DND-41 (cell line): ENCODE data around the gene ADAM15.

Experiments
- ATAC-seq: fragments of 200-7000 bp; cut with Tn5 transposase; 3 replicates; pipeline ENCODE4 v1.9.1; 2021; ENCODE audit warnings: low read depth; ENCODE audit not compliant: insufficient read depth
- DNase-seq: peaks from one replicate; pipeline ENCODE4 v3.0.0-alpha.2; 2020
- H2AFZ ChIP-seq: 2 replicates; pipeline ENCODE4 v1.6.0; 2012; ENCODE audit warnings: low read depth, low read length
- H3K27ac ChIP-seq: 2 replicates; pipeline ENCODE4 v1.5.1; 2012; ENCODE audit warnings: low read length, inconsistent platforms
- H3K27me3 ChIP-seq: fragments of 200-600 bp; sonication (generic); 2 replicates; pipeline ENCODE4 v1.6.0; 2012; ENCODE audit warnings: low read length, mild to moderate bottlenecking, inconsistent platforms; ENCODE audit not compliant: insufficient read depth, poor library complexity
- H3K36me3 ChIP-seq: 2 replicates; pipeline ENCODE4 v1.5.1; 2012; ENCODE audit warnings: low read length, inconsistent platforms; ENCODE audit not compliant: insufficient read depth
- H3K4me1 ChIP-seq: 2 replicates; pipeline ENCODE4 v1.5.1; 2012; ENCODE audit warnings: mild to moderate bottlenecking, low read length; ENCODE audit not compliant: insufficient read depth
- H3K4me2 ChIP-seq: 2 replicates; pipeline ENCODE4 v1.6.0; 2012; ENCODE audit warnings: mild to moderate bottlenecking, moderate library complexity, low read length, inconsistent platforms; ENCODE audit not compliant: insufficient read depth
- H3K4me3 ChIP-seq, 2 experiments: fragments of 200-600 bp in 1 of 2; shearing (Covaris generic) in 1 of 2; 2 replicates each; pipeline ENCODE4 v1.5.1; 2012 to 2016; ENCODE audit warnings: inconsistent platforms in 2 of 2, low read length in 2 of 2, mild to moderate bottlenecking in 2 of 2, low read depth in 1 of 2, moderate library complexity in 1 of 2
- H3K79me2 ChIP-seq: 2 replicates; pipeline ENCODE4 v1.6.0; 2012; ENCODE audit warnings: low read length, inconsistent platforms; ENCODE audit not compliant: insufficient read depth
- H3K9ac ChIP-seq: 2 replicates; pipeline ENCODE4 v1.6.0; 2012; ENCODE audit warnings: low read depth, mild to moderate bottlenecking, inconsistent platforms, low read length, moderate library complexity
- H3K9me3 ChIP-seq: 2 replicates; pipeline ENCODE4 v1.5.1; 2012; ENCODE audit warnings: low read length, moderate library complexity, mild to moderate bottlenecking, inconsistent platforms; ENCODE audit not compliant: insufficient read depth, severe bottlenecking
- H4K20me1 ChIP-seq: 2 replicates; pipeline ENCODE4 v1.6.0; 2012; ENCODE audit warnings: low read length; ENCODE audit not compliant: insufficient read depth
- CTCF ChIP-seq: IDR thresholded peaks from 2 replicates; pipeline ENCODE4 v1.5.1; 2012; ENCODE audit warnings: borderline replicate concordance, low read length, moderate library complexity, mild to moderate bottlenecking; ENCODE audit not compliant: poor library complexity, severe bottlenecking; ENCODE audit errors: extremely low read depth
- EZH2 ChIP-seq: IDR thresholded peaks from 3 replicates; pipeline ENCODE4 v1.6.1; 2012; ENCODE audit warnings: borderline replicate concordance, low read depth, mild to moderate bottlenecking, moderate library complexity, low read length, inconsistent platforms; ENCODE audit not compliant: severe bottlenecking

The ADAM15 gene

GRCh38 chr1:155051342-155051776 is 243 bp downstream of the ADAM15 start:
- DNase-seq = no peak
- H3K9ac ChIP-seq = peak overlapping the region; percentile 42
- peak overlapping the region in 1 of 2 experiments; percentile 52; a peak in 2 of 4 replicates for H3K4me3 ChIP-seq
- peaks cover 10% of the 10 kb centered on the region for H4K20me1 ChIP-seq
- no peaks in the 10 kb centered on the region for H3K79me2 ChIP-seq
- peaks cover 15% of the 10 kb centered on the region for H3K4me1 ChIP-seq
- H3K27me3 ChIP-seq = peaks cover 31% of the 10 kb centered on the region
- no peaks in the 10 kb centered on the region for H3K36me3 ChIP-seq
- H3K27ac ChIP-seq = no peak overlapping the region
- H3K4me2 ChIP-seq = peak overlapping the region; percentile 73
- H3K9me3 ChIP-seq = no peaks in the 10 kb centered on the region
- peak; percentile 55 for TF ChIP-seq EZH2
- TF ChIP-seq CTCF = no peak
- H2AFZ ChIP-seq = 0 out of 2 replicates have a peak overlapping the region, but pooled peaks have one; percentile 13
- ATAC-seq = no peak

GRCh38 chr1:155051777-155052398 is 772 bp downstream of the ADAM15 start:
- H3K36me3 ChIP-seq = no peaks in the 10 kb centered on the region
- H4K20me1 ChIP-seq = peaks cover 15% of the 10 kb centered on the region
- H3K4me3 ChIP-seq = peak overlapping the region in 1 of 2 experiments; percentile 52; a peak in 2 of 4 replicates
- H3K4me1 ChIP-seq = peaks cover 15% of the 10 kb centered on the region
- peak overlapping the region; percentile 73 for H3K4me2 ChIP-seq
- no peaks in the 10 kb centered on the region for H3K9me3 ChIP-seq
- H2AFZ ChIP-seq = 0 out of 2 replicates have a peak overlapping the region, but pooled peaks have one; percentile 13
- H3K79me2 ChIP-seq = no peaks in the 10 kb centered on the region
- DNase-seq (no peak), ATAC-seq (no peak)
- peak overlapping the region; percentile 42; the same call in 1 of the 2 replicates for H3K9ac ChIP-seq
- no peak for TF ChIP-seq EZH2
- TF ChIP-seq CTCF = no peak
- H3K27me3 ChIP-seq = peaks cover 31% of the 10 kb centered on the region
- H3K27ac ChIP-seq = no peak overlapping the region

- H3K27me3 ChIP-seq = peaks cover 35% of the 10 kb centered on the region
- H4K20me1 ChIP-seq = peaks cover 15% of the 10 kb centered on the region
- no peaks in the 10 kb centered on the region for H3K79me2 ChIP-seq
- ATAC-seq (no peak), DNase-seq (no peak)
- H3K9ac ChIP-seq = no peak overlapping the region
- H2AFZ ChIP-seq = no peak overlapping the region
- TF ChIP-seq EZH2 (no peak), CTCF (peak; percentile 29)
- H3K27ac ChIP-seq = no peak overlapping the region
- peaks cover 15% of the 10 kb centered on the region for H3K4me1 ChIP-seq
- no peaks in the 10 kb centered on the region for H3K9me3 ChIP-seq
- no peak overlapping the region for H3K4me3 ChIP-seq
- no peaks in the 10 kb centered on the region for H3K36me3 ChIP-seq
- 0 out of 2 replicates have a peak overlapping the region, but pooled peaks have one; percentile 73 for H3K4me2 ChIP-seq
Measured at GRCh38 chr1:155052439-155053395, 1.6 kb downstream of the ADAM15 start.
